OCI-M2 (cell line): Measurements from ENCODE around the gene ORC3.
"Not testable (repeated sequence)": the region's sequence is repeated elsewhere in the genome, so short reads cannot be mapped to it uniquely, and the experiment has no call there.

ENCODE experiments used
- DNase-seq: peaks from one replicate; lab custom pipeline; 2025; ENCODE audit not compliant: unreplicated experiment; lab: John Stamatoyannopoulos, UW

ORC3 gene

GRCh38 chr6:87590990-87591389 lies 1.1 kb downstream of the ORC3 start:
- no peak for DNase-seq

- no peak for DNase-seq
These were observed 10.6 kb downstream of the ORC3 start for GRCh38 chr6:87600576-87600975.

- DNase-seq: no peak
These were observed 16.3 kb downstream of the ORC3 start for GRCh38 chr6:87606199-87606598.

- DNase-seq: no peak
These were observed 18.9 kb downstream of the ORC3 start for GRCh38 chr6:87608802-87609201.

- DNase-seq: not testable (repeated sequence)
These were observed 23.1 kb downstream of the ORC3 start for GRCh38 chr6:87613018-87613417.

GRCh38 chr6:87617405-87617804 lies 27.5 kb downstream of the ORC3 start:
- no peak for DNase-seq

- no peak for DNase-seq
These were observed 28.6 kb downstream of the ORC3 start for GRCh38 chr6:87618531-87618930.

- no peak for DNase-seq
These were observed 33.3 kb downstream of the ORC3 start for GRCh38 chr6:87623248-87623647.

GRCh38 chr6:87628424-87628823 lies 38.5 kb downstream of the ORC3 start:
- no peak for DNase-seq

GRCh38 chr6:87628881-87629280 lies 38.9 kb downstream of the ORC3 start:
- DNase-seq: no peak

- no peak for DNase-seq
These were observed 40.8 kb downstream of the ORC3 start for GRCh38 chr6:87630746-87631145.

GRCh38 chr6:87633851-87634250 lies 43.9 kb downstream of the ORC3 start:
- no peak for DNase-seq

- no peak for DNase-seq
These were observed 46.4 kb downstream of the ORC3 start for GRCh38 chr6:87636315-87636714.

GRCh38 chr6:87637106-87637505 lies 47.2 kb downstream of the ORC3 start:
- no peak for DNase-seq

GRCh38 chr6:87639373-87639772 lies 49.4 kb downstream of the ORC3 start:
- DNase-seq: no peak

GRCh38 chr6:87641065-87641692 lies 51.2 kb downstream of the ORC3 start:
- DNase-seq: no peak

- no peak for DNase-seq
These were observed 55.1 kb downstream of the ORC3 start for GRCh38 chr6:87645080-87645479.

- DNase-seq: no peak
These were observed 63.4 kb downstream of the ORC3 start for GRCh38 chr6:87653074-87653962.

- DNase-seq: no peak
These were observed 64.2 kb downstream of the ORC3 start for GRCh38 chr6:87654122-87654521.

GRCh38 chr6:87654875-87655454 lies 65.0 kb downstream of the ORC3 start:
- DNase-seq: no peak

- no peak for DNase-seq
These were observed 65.9 kb downstream of the ORC3 start for GRCh38 chr6:87655824-87656223.

- no peak for DNase-seq
These were observed 66.9 kb downstream of the ORC3 start for GRCh38 chr6:87656857-87657256.
